ENCODE measurements around the gene CADM2.
"Not testable (repeated sequence)": the region's sequence is repeated elsewhere in the genome, so short reads cannot be mapped to it uniquely, and the experiment has no call there.

CADM2 gene

DNA sequence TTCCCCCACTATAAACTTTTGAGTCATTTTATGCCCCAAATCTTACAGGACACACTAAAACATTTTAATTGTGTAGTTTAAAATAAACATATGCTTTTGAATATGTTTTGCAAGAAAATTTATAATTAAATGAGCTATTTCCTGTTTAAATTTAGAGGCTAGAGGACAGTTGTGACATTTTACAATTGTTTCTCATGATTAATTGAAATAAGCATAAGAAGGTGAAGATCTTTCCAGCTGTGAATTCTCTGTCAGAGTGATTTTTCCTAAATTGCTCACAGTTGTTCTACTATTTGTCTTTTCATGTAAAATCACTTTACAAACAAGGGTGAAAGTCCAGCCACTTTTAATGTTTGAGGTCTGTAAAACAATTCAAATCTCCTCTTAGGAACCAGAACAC lies 892.3 kb downstream of the CADM2 start:
- DNase-seq = no peak

DNA sequence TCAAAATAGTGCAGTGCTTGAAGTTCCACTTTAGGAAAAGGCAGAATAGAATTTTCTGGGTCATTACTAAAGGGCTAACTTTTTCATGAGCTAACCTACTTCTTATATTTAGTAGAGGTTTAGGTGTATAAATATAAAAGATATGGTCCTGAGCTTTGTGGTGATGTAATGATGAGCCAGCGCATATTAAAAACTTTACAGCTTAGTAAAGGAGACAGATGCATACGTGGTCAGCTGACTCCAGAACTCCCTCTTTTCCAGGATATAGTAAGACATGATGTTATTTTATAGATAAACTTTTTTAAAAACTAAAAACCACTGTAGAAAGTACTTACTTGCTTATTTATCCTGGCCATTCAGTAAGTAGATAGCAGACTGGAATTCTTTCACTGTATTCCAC lies 895.0 kb downstream of the CADM2 start:
- no peak for DNase-seq

DNA sequence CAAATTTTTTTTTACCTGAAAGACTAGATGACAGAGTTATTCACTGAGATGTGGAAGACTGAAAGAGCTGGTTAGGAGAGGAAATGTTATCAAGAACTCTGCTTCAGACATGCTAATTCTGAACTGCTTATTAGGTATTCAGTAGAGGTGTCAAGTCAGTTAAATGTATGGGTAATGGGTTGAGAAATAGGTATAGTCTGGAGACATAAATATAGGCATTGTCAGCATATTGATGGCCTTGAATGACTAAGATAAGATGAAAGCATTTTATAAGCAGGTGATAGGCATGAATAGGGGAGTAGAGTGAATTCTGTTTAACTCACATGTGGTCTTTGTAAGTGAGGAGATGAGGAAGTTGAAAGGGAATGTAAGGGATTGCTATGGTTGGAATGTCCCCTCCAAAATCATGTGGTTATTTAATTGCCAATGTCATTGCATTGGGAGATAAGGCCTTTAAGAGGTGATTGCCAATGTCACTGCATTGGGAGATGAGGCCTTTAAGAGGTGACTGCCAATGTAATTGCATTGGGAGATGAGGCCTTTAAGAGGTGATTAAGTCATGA lies 904.2 kb downstream of the CADM2 start:
- DNase-seq = no peak

DNA sequence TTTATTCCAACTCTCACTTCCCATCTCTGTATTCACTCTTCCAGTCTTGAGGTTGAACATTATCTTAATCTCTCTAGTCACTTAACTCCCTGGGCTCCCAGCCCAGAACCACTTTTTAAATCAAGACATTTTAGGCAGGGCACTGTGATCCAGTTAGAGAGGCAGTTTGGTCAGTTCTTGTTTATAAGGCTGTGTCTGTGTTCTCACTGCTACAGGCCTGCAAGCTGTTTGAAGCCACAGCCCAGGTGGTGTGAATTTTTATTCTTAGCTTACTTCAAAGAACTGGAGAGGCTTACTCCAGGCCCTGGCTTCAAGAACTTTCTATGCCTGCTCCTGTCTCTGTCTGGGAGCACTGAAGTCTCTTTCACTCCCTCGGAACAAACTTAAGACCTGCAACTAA lies 906.1 kb downstream of the CADM2 start:
- DNase-seq = no peak

DNA sequence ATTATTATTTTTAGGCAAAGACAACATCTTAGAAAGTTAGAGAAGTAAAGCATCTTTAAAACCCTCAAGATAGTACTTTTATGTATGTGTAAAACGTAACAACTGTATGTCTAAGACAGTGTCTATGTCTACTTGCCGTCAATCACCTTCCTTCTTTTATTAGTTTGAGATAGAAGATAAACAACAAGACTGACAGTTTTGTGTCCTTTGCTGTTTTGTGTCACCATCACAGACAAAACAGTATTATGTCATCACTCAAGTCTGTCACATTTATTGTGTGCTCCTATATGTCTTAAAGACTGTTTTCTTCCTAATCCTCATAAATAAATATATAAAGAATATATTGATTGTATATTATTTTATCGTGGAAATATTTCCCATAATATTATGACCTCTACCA lies 908.3 kb downstream of the CADM2 start:
- no peak for DNase-seq

DNA sequence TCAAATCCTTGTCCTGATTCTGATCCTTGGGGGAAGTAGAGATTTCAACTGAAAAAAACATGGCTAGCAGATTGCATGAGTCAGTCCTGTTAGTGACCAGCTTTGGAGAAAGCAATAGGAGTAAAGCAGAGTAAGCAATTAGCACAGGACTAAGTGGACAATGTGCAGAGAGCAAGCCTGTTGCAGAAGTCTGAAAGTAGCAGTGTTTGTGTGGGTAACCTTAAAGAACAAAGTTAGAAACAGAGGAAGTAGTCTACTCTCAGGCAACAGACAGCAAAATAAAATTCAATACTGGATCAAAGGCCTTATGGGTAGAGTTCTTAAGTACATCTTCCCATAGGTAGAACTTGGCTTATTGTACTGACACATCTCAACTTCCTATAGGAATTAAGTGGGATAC lies 916.8 kb downstream of the CADM2 start:
- no peak for DNase-seq

DNA sequence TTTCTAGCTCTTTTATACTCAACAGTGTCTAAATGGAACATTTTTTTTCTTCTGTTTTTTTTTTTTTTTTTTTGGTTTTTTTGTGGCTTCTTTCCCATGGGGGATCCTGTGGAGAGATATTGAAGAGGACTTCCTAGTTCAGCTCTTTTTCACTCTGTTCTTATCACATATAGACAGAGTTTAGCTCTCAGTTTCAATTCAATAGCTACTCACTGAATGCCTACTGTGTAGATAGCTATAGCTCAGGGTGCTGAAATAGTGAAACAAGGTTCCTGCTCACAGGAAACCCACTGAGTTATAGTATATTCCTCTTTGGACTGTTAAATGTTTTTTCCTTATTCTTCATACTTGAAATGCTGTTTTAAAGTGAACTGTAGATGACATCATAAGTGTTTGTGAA lies 918.8 kb downstream of the CADM2 start:
- DNase-seq = no peak

DNA sequence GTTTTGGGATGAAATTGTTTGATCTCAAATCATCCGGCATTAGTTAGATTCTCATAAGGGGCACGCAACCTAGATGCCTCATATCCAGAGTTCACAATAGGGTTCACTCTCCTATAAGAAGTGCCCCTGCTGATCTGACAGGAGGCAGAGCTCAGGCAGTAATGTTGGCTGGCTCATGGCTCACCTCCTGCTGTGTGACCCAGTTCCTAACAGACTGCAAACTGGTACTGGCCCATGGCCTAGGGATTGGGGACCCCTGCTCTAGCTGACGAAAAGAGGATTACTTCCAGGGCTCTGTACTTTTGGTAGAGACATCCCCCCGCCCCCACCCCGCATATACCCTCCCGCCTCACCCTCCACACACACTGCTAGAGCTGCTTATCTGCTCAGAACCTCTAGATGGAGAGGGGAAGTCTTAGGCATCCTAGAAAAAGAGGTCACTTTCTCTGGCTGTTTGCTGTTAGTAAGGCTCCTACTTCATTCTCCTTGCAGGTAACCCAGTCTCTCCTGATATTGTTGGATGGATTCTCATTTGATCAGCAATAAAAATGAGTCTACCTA lies 923.1 kb downstream of the CADM2 start:
- DNase-seq = no peak

DNA sequence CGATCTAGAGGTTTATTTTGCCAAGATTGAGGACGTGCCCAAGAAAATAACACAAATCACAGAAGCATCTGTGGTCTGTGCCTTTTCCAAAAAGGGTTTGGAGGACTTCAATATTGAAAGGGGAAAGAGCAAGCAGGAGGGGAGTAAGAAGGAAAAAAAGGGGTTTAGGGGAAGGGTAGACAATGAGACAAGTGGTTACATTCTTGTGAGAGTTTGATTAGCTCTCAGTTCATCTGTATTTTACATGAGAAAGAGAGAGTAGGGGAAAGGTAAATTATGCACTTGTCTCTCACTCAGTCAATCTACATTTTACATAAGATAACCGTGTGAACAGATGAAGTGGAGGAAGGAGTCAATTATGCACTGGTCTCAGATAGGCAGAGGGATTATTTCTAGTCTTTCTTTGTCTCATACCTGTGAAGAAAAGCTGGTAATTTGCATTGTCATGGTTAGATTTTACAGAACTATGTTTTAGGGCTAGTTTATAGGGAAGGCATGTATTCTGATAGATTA lies 931.3 kb downstream of the CADM2 start:
- DNase-seq = no peak

DNA sequence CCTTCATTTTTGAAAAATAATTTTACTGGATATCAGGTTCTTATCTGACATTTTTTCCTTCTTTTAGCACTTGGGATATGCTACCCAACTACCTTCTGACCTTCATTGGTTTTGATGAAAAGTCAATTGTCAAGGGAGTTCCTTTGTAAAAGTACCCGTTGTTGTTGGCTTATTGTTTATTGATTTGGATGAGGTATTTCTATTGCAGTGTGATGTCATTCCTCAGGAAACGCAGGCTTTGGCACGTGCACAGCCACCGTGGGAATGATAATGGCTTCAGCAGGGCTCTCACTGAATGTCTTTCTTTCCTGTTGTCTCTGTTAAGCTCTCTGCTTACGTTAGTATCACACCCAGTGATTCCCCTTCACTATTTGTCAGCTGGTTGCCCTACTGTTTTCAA lies 944.6 kb downstream of the CADM2 start:
- no peak for DNase-seq

DNA sequence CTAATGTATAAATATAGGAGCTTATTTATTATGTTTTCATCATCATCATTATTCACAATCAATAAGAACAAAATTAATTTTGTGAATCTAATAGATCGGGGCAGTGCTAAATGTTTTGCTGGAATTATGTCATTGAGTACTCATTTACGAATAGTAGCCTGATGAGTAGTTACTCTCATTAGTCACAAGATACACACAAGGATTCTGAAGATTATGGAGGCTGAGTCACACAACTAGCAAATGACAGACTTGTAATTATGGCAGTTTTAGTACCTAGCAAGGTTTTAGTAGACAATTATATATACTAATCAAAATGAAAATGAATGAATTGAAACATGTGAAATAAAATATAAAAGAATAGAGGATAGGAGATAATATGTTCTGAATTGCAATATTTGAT lies 954.2 kb downstream of the CADM2 start:
- no peak for DNase-seq

DNA sequence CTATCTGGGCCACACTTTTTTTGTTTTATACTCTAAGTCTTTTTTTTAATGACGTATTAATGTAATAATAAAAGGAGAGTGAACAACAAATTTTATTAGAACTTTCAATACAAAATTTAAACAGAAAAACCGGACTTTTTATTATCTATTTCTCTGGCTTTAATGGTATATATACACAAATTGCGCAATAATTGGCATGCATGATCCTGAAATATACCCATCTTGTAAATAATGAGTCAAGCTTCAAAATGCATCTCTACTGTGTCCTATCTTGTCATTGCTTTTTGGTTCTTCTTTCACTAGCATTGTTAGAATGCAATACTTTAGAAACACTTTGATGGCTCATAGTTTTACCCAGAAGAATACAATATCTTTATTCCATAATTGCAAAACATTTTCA lies 963.6 kb downstream of the CADM2 start:
- no peak for DNase-seq

DNA sequence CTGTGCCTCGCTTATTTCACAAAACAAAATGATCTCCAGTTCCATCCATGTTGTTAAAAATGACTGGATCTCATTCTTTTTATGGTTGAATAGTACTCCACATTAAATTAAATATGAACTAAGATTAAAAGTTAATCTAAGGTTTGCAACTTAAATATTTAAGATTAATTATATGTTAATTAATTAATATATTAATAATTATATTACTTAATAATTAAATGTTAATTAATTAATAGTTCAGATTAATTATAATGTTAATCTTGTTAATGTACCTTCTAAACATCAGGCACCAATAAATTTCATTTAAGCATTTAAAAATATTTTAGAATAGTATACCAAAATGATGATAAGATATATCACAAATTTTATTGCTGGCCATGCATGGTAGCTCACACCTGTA lies 971.9 kb downstream of the CADM2 start:
- no peak for DNase-seq

DNA sequence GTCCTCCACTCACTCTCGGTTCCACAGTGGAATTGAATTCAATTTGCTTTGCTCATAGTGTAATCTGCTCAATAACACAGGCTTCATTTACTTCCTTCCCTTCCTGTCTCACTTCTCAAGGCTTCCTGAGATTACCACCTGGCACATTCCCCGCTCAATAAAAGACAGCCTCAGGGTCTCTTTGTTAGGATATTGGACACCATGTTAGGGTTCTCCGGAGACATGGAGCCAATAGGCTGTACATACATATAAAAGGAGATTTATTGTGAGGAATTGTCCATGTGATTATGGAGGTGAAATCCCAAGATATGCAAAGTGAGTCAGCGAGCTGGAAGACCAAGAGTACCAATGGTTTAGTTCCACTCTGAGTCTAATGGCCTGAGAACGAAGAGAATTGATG lies 974.5 kb downstream of the CADM2 start:
- no peak for DNase-seq

DNA sequence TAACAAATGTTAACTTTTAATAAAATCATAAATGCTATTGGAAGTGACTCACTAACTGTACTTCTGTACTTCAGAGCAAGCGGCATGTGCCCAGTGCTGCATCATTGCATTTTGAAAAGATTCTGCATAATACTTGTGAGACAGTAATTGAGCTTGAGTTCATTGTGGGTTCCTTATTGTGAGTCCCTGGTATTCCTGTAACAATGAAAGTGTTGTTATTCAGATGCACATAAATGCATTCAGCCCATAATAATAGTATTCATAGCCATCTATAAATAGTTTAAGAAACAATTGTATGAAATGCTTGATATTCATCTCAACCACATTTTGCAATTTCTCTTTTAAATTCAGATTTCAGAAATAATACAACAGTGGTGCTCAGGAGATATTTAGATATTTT lies 976.4 kb downstream of the CADM2 start:
- no peak for DNase-seq

DNA sequence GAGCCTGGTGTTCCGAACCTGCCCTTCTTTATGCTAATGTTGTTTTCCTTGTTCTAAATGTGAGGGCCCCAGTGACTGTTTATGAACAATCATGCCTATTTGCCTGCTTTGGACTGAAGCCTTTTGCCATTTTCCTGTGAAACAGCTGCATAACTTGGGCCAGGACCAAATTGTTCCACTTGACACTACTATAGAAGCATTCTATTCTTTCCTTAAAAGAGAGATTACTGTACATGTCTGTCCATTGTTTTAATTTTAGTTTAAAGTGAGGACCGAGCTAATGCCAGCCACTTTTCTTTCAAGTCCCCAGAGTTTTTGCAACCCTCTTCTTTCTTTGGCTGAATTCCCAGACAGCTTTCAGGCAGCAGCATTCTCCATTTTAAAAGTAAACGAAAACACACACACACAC lies 980.3 kb downstream of the CADM2 start:
- DNase-seq = no peak

DNA sequence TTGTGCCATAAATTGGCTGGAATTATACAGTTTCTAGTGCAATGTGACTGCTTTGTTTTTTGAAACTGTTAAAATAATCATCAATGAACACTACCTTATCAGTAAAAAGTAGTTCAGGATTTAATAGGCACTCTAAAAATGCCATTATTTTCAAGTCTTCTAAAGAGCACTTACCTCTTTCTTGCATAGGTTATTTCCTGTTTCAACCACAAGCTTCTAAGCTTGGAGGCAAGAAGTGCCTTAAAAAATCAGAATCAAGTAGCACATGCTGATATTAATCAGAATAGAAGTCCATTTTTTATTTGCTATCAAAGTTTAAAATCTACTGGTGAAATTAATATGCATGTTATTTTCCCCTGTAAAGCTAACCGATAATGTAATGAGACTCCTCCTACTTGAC lies 991.6 kb downstream of the CADM2 start:
- DNase-seq = no peak

DNA sequence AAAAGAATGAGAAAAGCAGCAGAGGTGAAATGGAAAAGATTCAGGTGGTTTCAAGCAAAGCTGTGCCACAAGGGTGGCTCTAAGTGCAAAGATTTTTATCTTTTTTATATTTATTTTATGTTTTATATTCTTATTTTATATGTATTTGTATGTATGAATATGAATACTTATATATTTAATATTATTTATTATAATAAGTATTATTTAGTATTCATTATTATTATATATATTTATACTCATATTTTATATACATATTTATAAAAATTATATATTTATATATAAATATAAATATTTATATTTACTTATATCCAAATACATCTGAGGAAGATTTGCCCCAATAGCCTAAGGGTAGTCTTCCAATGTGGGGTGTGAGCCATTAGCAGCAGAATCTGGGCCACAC lies 1002.0 kb downstream of the CADM2 start:
- no peak for DNase-seq

DNA sequence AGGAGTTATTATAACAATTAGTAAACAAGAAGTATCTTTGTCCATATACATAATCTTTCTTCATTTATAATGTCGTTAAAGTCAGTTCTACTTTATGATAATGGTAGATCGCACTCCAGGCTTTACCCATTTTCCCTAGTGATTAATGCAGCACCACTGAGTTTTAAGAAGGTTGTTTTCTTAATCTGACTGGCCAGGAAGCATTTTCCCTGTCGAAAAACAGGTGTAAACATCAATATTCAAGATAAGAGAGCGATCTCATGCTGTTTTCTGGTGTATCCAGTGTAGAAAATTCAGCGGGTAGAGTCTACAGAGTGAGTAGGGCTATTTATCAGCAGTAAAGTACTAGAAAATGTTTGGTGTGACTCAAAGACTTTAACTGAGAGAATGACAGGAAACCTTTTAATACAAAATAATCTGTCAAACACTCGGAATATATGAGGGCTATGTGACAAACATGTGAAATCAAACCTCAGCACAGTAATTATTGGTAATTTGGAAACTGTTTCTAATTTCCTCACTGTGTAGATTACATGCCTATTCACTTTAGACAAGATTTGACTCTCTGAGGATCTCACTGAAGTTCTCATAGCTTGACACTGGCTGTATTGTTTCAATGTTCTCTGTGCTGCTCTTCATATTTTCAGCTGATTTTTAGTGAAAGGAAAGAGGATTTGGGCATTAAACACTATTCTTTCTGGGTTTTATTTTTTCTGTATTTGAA lies 1019.0 kb downstream of the CADM2 start:
- no peak for DNase-seq

DNA sequence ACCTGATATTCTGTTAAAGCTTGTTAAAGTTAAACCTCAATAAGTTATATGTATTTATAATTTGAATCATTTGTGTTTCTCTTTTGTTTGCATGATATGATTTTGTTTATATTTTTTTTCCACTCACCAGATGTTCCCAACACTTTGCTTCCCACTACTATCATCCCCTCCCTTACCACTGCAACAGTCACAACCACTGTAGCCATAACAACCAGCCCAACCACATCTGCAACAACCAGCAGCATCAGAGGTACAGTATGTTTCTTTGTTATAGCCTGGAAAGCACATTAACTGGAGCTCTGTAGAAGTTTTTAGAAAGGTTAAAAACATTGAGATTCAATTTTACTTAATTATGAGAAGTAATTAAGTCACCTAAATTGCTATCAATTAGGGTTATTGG lies 1020.2 kb downstream of the CADM2 start:
- no peak for DNase-seq

DNA sequence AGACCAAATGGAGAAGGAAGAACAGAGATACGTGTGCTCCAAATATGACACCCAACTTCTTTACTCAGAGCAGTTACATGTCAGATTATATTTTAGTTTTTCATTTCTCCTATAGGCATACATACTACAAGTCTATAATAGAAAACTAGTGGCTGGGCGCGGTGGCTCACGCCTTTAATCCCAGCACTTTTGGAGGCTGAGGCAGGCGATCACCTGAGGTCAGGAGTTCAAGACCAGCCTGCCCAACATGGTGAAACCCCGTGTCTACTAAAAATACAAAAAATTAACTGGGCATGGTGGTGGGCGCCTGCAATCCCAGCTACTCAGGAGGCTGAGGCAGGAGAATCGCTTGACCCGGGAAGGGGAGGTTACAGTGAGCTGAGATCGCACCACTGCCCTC lies 1030.8 kb downstream of the CADM2 start:
- not testable (repeated sequence) for DNase-seq

DNA sequence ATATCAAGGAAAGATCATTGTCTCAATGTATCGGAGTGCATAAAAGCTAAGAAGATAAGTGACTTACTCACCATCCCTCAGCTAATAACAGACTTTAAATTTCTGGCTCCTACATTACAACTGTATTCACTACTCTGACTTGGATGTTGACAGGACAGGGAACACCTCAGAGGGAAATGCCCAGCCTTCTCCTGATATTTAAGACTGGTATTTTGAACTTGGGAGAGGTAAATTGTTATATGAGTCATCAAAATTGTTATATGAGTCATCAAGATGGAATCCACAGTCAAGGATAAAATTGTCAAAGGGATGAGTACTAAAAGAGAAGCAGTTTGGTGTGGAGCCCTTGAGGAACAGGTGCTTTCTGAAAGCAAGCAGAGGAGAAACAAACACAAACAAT lies 1070.8 kb downstream of the CADM2 start:
- DNase-seq = no peak

DNA sequence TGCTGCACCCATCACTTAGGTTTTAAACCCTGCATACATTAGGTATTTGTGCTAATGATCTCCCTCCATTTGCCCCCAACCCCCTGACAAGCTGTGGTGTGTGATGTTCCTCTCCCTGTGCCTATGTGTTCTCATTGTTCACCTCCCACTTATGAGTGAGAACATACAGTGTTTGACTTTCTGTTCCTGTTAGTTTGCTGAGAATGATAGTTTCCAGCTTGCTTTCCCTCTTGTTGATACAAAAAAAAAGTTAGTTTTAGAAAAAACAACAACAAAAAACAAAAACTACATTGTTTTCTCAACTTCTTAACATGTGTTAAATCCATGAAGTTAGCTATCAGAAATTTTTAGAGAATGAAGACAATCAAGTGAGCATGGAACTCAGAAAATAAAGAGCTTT lies 1079.1 kb downstream of the CADM2 start:
- DNase-seq = no peak

DNA sequence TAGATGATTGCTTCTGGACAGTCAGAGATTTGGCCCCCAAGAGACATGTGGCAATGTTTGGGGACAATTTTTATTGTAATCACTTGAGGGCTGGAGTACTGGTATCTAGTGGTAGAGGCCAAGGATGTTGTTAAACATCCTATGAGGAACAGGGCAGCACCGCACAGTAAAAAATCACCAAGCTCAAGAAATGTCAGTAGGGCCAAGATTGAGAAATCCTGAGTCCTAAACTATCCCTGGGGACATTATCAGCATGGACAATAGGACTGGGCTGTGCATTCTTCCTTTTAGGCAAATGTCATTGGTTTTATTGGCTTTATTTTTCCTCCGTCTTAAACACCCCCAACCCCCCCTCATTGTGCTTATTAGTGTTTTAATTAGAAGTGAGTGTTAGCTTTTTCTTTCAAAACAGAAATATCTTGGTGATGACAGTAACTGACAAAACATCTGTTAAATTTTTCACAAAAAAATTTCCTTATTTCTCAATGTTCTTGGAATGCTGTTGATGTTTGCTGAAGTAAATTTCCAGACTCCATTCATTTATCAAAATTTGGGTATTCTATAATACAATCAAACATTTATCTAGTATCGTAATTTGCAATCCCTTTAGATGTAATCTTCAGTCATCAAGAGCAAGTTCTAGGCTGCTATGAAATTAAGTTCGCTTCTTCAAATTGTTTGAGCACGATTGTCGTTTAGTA lies 1087.8 kb downstream of the CADM2 start:
- no peak for DNase-seq
